GM06990 (cell line): ENCODE measurements around the gene FTSJ3.
A peak's percentile ranks its signal among the peaks of the same experiment; 100 is the strongest.

Experiments used
- DNase-seq: peaks from one replicate; pipeline ENCODE4 v3.0.0-alpha.2; 2011; ENCODE audit not compliant: insufficient read length; ENCODE audit errors: extremely low read depth
- H3K27me3 ChIP-seq: replicated peaks from 2 replicates; pipeline ENCODE4 v1.6.0; 2011; ENCODE audit warnings: low read length; ENCODE audit not compliant: control insufficient read depth, insufficient read depth
- H3K36me3 ChIP-seq: 2 replicates; pipeline ENCODE4 v1.5.1; 2011; ENCODE audit warnings: low read length; ENCODE audit not compliant: control insufficient read depth, insufficient read depth
- H3K4me3 ChIP-seq: replicated peaks from 2 replicates; pipeline ENCODE4 v1.5.1; 2011; ENCODE audit warnings: low read depth, mild to moderate bottlenecking, control low read depth, low read length
- TF ChIP-seq, protein P1 (sequence below): IDR thresholded peaks from 2 replicates; pipeline ENCODE4 v1.5.1; 2011; ENCODE audit warnings: low read length, control low read depth, mild to moderate bottlenecking, inconsistent platforms; ENCODE audit not compliant: insufficient read depth, poor library complexity, severe bottlenecking

FTSJ3 gene

DNA sequence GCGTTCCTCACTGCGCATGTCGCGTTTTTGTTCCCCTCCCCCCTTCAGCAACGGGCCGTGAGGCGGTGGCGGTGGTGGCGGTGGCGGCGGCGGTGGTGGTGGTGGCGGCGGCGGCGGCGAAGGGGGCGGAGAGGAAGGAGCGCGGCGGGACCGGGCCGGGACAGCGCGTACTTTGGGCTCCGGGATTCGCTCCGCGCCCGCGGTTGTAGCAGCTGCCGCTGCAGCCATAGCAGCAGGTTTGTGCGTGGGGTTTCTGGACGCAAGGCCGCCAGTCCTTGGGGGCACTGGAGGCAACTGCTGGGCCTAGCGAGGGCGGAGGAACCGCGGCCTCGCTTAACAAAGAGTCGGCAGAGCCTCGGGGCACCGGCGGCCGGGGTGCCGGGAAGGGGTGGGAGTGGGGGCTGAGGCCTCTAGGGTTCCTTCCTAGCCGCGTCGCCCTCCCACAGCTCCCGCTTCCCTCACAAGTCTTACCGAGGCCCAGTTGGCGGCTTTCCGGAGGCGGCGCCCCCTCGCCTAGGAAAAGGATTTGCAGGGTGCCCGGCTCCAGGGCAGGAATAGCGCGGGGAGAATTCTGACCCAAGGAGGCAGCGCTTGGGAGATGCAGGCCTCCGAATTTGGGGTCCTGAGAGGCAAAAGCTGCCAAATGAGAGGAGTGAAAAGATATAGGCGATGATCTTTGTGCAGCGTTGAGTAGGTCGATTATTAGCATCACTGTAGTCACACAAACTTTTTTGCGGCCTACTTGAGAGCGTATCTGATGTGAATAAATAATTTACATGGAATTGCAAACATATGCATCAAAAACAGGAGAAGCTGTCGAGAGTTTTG is 53.1 kb downstream of the FTSJ3 start, which contains the start of gene DDX42:
Gene DDX42, plus strand, starts transcription at position 30 of the 828 bp plus-strand sequence. CDS start 12,880 bp downstream, outside the sequence.
- DNase-seq: no peak
- TF ChIP-seq, protein P1, sequence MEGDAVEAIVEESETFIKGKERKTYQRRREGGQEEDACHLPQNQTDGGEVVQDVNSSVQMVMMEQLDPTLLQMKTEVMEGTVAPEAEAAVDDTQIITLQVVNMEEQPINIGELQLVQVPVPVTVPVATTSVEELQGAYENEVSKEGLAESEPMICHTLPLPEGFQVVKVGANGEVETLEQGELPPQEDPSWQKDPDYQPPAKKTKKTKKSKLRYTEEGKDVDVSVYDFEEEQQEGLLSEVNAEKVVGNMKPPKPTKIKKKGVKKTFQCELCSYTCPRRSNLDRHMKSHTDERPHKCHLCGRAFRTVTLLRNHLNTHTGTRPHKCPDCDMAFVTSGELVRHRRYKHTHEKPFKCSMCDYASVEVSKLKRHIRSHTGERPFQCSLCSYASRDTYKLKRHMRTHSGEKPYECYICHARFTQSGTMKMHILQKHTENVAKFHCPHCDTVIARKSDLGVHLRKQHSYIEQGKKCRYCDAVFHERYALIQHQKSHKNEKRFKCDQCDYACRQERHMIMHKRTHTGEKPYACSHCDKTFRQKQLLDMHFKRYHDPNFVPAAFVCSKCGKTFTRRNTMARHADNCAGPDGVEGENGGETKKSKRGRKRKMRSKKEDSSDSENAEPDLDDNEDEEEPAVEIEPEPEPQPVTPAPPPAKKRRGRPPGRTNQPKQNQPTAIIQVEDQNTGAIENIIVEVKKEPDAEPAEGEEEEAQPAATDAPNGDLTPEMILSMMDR: no peak

DNA sequence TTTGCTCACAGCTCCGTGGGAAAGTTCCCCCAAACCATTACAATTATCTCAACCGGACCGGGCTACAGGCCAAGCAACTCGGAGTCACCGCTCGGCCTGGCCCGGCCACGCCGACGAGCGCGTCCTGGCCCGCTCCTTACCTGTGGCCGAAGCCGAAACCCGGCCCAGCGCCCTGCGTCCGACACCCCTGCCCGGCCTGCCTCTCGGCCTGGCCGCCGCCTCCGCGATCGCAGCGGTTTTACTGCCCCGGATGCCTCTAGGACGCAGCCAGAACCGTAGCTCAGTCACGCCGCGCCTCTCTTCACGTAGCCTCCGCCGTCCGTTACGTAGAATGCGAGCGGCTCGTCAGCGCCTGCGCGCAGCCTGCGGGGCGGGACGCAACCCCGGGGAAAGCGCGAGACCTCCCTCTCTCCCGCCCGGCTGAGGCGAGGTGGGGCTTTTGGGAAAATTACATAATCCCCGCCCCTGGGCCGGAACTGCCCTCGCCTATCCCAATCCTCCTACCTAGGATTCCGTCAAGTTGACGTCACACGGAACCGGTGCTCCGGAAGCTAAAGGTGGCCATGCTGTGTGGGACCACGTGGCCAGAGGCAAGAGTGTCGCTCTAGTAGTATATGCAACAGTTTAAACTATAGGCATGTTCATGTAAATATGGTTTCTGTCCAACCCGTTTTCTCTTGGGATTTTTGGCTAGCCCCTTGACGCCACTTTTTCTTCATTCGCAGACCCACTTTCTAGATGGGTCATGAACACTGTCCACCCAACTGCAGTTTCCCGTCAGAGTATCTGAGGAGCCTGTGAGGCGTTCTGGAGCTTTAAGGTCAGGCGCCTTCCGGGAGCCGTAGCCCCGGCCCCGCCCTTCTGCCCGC is 54.0 kb downstream of the FTSJ3 start, which contains the start of gene CCDC47:
Gene CCDC47, minus strand, starts transcription at position 326 of the 869 bp plus-strand sequence. CDS start 7,422 bp downstream, outside the sequence.
- no peaks in the 10 kb centered on the region for H3K27me3 ChIP-seq
- peaks cover 4% of the 10 kb centered on the region for H3K36me3 ChIP-seq
- TF ChIP-seq, protein P1: no peak
- H3K4me3 ChIP-seq: peak within 1 kb of the TSS; percentile 96
- peak; percentile 99 for DNase-seq

More for the DNA sequence above, 53.1 kb downstream of the FTSJ3 start, which contains the start of gene DDX42:
- Histone ChIP-seq H3K4me3 (peak within 1 kb of the TSS; percentile 96), H3K27me3 (no peaks in the 10 kb centered on the region), H3K36me3 (peaks cover 4% of the 10 kb centered on the region)

DNA sequence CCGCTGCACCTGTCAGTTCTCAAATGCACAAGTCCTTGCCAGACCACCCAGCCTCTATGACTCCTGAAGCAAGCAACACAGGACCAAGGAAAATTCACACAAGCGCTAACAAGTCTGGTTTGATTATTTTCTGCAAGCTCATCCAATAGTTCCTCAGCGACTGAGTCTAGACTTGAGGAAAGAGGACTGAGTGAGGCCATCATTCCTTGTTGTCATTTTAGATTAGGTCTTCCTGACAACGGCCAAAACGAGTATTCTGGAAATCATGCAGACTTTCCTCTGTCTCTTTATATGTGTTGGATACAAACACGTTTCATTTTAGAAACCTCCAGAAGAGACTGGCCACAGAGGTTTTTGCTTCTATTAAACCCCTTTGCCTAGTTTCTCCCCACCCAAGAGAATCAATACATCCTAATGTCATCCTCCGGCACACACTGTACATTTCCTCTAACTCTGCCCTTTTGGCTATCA is 54.6 kb downstream of the FTSJ3 start:
- TF ChIP-seq, protein P1: no peak
- DNase-seq: no peak
- Histone ChIP-seq H3K4me3 (peak overlapping the region; percentile 96), H3K27me3 (no peaks in the 10 kb centered on the region), H3K36me3 (peaks cover under 1% of the 10 kb centered on the region)
